GM19238 (cell line): Measurements from ENCODE around the gene SORCS2.

Source experiments
- DNase-seq: peaks from one replicate; pipeline ENCODE4 v3.0.0; 2011; ENCODE audit warnings: low spot score; ENCODE audit not compliant: insufficient read length

SORCS2 gene

GRCh38 chr4:7287274-7287917, 95.1 kb downstream of the SORCS2 start:
- DNase-seq: no peak

DNA sequence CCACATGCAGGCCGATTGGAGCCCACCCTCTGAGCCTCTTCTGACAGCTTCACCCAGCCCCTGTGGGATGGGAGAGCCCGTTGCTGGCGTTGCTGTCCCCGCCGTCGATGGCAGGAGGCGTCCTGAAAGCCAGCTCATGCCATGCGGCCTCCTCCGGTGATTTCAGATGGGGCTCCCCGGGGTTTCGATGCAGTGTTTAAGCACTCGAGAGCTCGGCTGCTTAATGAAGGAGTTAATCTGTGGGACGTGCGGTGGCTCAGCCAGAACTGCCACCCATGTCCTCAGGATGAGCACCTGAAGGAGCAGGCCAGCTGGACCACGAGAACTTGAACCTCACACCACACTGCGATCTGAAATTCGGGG, 95.6 kb downstream of the SORCS2 start:
- no peak for DNase-seq

DNA sequence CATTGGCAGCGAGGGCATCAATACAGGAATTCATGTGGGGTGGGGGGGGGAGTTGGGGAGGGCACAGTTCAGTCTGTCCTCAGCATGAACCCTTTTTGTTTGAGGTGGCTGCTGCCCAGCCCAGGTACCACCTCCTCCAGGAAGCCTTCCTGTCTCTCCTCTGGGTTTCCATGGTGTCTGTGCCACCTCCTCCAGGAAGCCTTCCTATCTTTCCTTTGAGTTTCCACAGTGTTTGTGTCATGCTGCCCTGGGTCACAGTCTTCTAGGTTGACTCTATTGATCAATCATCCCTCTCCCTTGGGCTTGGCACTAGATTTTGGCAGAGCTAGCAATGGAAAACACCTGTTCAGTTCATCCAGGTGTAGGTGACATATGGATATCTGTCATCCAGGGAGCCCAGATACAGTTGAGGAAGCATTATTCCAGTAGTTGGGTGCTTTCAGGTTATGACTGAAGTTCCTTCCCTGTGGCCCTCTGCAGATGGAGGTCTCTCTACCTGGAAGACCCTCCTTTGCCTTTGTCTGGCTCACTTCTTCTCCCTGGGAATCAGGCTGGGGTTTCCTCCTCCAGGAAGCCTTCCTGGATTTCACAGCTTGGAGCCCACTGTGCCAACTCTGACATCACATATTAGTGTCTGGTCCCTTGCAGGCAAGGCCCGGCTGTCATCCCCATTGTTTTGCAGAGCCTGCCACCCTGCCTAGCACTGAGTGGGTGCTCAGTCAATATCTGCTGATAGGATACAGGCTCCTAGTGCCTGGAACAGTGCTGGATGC, 96.6 kb downstream of the SORCS2 start:
- no peak for DNase-seq

DNA sequence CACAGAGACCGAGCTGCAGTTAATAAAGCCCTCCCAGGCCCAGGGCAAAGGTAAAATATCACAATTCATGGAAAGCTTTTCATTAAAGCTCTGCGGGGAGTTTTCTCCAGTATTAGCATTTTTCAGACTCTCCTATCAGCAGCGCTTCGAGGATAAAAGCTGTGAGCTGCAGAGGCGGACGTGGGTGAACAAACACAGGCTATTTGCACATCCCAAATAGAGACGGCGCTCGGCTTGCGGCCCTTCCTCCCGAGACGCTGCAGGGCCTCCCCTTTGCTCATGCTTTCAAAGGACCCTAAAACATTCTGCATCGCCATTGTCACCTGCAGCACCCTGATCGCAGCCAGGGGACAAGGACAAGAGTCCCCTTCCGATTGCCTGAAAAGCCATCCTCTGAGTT, 97.3 kb downstream of the SORCS2 start:
- no peak for DNase-seq

DNA sequence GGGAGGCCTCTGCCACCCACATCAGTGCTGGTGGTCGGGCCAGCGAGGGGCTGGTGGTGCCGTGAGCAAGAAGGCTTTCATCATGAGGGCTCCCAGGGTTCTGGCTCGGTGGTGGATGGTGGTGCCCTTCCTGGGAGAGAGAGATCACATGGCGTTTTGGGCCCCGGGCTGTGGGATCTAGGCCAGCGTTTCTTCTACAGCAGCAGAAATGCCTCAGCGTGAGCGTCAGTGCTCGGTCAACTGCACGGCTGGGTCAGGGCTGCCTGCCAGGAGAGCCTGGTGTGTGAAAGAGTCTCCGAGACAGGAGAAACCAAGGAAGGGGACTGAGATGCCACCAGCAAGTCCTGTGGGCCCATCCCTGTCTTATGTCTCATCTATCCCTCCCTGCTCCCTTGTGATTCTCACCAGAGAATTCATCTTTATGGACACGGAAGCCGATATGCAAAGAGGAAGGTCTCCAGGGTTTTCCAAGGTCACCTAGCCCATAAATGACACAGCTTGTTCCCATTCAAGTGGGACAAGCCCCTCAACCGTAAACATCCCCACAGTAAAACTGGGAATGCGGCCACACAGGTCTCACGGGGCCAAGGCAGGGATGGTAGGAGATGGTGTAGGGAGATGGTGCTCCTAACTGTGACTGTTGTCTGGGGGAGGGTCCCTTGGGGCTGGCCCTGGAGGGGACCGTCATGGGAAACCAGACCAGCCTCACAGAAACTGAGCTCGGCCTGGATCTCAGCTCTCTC, 99.2 kb downstream of the SORCS2 start:
- no peak for DNase-seq

GRCh38 chr4:7293703-7294102, 101.4 kb downstream of the SORCS2 start:
- no peak for DNase-seq

DNA sequence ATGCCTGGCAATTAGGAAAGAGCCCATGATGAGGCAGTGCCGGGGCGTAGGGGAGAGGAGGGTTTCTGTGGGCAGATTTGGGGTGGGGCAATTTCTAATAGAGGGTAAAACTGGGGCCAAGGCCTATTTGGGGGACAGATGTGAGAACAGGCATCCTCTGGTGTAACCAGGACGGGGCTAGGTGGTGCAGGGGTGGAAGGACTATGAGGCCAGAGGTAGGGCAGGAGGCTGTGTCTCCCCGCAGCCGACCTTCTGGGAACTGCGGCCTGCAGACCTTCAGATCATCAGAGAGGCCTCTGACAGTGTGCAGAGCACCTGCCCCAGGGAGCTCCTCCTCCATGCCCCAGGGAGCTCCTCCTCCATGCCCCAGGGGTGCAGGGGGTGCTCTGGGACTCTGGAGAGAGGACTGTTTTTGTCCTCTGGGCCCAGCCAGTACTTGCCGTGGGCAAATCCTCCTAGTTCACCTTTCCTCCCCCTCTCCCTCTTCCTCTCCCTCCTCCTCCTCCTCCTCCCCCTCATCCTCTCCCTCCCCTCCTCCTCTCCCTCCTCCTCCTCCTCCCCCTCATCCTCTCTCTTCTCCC, 101.9 kb downstream of the SORCS2 start:
- no peak for DNase-seq

DNA sequence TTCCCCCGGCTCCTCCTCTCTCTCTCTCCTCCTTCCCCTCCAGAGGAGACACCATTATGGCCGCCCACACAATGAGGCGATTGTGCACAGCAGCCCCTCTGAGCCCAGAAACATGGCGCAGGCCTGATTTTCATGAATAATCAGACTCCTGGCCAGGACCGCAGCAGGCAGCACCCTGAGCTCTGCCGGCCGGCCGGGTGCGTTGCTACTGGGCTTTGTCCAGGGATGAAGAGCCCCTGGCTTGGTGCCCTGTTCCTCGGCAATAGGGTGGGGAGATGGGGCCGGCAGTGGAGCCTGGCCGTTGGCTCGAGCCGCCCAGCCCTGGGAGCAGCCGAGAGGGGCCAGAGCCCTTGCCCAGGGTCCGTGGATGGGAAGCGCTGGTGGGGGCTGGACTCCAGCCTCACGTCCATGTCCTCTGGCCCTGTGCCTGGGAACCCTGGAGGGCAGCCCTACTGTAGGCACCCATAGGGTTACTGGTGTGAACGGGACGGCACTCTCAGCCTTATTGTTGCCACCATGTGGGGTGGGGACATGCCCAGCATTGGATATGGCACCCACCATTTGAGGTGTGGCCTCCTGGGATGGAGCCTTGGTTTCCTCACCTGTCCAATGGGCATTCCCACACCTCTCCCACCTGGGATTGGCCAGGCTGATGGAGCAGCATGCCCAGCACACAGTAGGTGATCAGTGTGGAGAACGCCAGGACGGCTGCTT, 103.0 kb downstream of the SORCS2 start:
- no peak for DNase-seq

GRCh38 chr4:7295911-7296660, 103.7 kb downstream of the SORCS2 start:
- DNase-seq: no peak

- no peak for DNase-seq
Observed at GRCh38 chr4:7296661-7297335, 104.5 kb downstream of the SORCS2 start.

- DNase-seq: no peak
Observed at GRCh38 chr4:7297374-7297773, 105.0 kb downstream of the SORCS2 start.

DNA sequence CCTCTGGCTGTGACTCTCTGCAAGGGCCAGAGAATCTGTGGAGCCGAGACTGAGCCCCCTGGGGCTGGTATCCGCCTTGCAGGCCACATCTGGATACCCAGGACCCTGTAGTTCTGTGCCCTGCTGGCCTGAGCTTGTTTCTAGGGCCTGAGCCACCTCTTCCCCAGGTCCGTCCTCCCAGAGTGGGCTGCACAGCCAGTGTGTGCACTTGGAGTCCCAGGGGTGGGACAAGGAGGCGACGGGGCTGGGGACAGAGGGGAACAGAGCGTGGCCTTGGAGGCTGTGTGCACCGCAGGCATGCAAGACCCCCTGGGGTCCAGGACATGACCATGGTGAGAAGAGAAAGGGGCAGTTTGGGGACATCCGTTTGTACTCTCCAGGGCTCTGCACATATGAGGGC, 105.5 kb downstream of the SORCS2 start:
- no peak for DNase-seq

DNA sequence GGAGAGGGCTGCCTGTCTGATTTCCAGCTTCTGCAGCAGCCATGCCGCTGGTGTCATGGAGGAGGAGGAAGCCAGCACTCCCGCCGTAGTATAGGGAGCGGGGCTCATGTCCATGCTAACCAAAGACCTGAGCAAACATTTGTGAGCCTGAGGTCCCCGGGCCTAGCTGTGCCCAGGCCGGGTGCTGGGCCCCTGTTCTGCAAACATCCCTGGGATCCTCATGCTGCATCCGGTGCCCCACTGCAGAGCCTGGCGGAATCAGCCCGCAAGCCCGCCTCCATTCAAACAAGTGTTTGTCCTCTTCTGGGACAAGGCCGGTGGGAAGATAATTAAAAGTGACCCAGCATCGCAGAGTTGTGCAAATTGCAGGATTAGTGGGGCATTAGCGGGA, 106.3 kb downstream of the SORCS2 start:
- no peak for DNase-seq

- DNase-seq: no peak
Observed at GRCh38 chr4:7299010-7299907, 106.9 kb downstream of the SORCS2 start.

GRCh38 chr4:7299908-7300710, 107.8 kb downstream of the SORCS2 start:
- DNase-seq: no peak

GRCh38 chr4:7300711-7301095, 108.4 kb downstream of the SORCS2 start:
- DNase-seq: no peak

- DNase-seq: no peak
Observed at GRCh38 chr4:7301126-7301785, 108.9 kb downstream of the SORCS2 start.
